NCI-H2196 treated with DMSO at 0.1 percent for 48 hours (cell line): ENCODE results near the gene FGF1.
A peak's percentile ranks its signal among the peaks of the same experiment; 100 is the strongest.

ENCODE experiments used
- DNase-seq: peaks from one replicate; lab custom pipeline; 2025; ENCODE audit not compliant: unreplicated experiment; lab: John Stamatoyannopoulos, UW

Gene FGF1

GRCh38 chr5:142697356-142698255, 11.7 kb upstream of the FGF1 start:
- DNase-seq, result peak; percentile 35

GRCh38 chr5:142696379-142696778, 10.5 kb upstream of the FGF1 start:
- DNase-seq, result no peak

- DNase-seq, result no peak
Observed at GRCh38 chr5:142694092-142694856, 8.4 kb upstream of the FGF1 start.

GRCh38 chr5:142692321-142692894, 6.5 kb upstream of the FGF1 start:
- no peak for DNase-seq

- DNase-seq, result no peak
Observed at GRCh38 chr5:142690667-142691066, 4.8 kb upstream of the FGF1 start.

GRCh38 chr5:142689081-142689480, 3.2 kb upstream of the FGF1 start:
- no peak for DNase-seq

GRCh38 chr5:142688281-142688989, 2.5 kb upstream of the FGF1 start:
- no peak for DNase-seq

GRCh38 chr5:142686968-142687367, 1.1 kb upstream of the FGF1 start:
- DNase-seq, result no peak

GRCh38 chr5:142686210-142686734, 382 bp upstream of the FGF1 start:
- no peak for DNase-seq

- DNase-seq, result no peak
Observed at GRCh38 chr5:142684508-142685041, 1.3 kb downstream of the FGF1 start.

- DNase-seq, result no peak
Observed at GRCh38 chr5:142683881-142684505, 1.9 kb downstream of the FGF1 start.

GRCh38 chr5:142683116-142683515, 2.8 kb downstream of the FGF1 start:
- no peak for DNase-seq

GRCh38 chr5:142680605-142681259, 5.2 kb downstream of the FGF1 start:
- DNase-seq, result peak; percentile 38

GRCh38 chr5:142679744-142680143, 6.1 kb downstream of the FGF1 start:
- DNase-seq, result no peak

- no peak for DNase-seq
Observed at GRCh38 chr5:142678529-142678928, 7.4 kb downstream of the FGF1 start.

GRCh38 chr5:142677198-142677597, 8.7 kb downstream of the FGF1 start:
- DNase-seq, result no peak

GRCh38 chr5:142676318-142676717, 9.6 kb downstream of the FGF1 start:
- DNase-seq, result no peak

GRCh38 chr5:142674531-142675469, 11.1 kb downstream of the FGF1 start:
- DNase-seq, result no peak

- DNase-seq, result no peak
Observed at GRCh38 chr5:142671801-142672200, 14.1 kb downstream of the FGF1 start.
